Brain microvascular endothelial cell (primary cell): Measurements from ENCODE around the gene UBALD2.

Source experiments
- DNase-seq: peaks from one replicate; pipeline ENCODE4 v3.0.0-alpha.2; 2020
- H3K27ac ChIP-seq: fragments of 250-450 bp; sonication (Bioruptor Pico); 2 replicates; pipeline ENCODE4 v1.5.1; 2020; ENCODE audit warnings: mild to moderate bottlenecking, moderate library complexity
- H3K27me3 ChIP-seq: fragments of 250-450 bp; sonication (Bioruptor Pico); replicated peaks from 2 replicates; pipeline ENCODE4 v1.5.1; 2020; ENCODE audit warnings: mild to moderate bottlenecking
- H3K36me3 ChIP-seq: fragments of 250-450 bp; sonication (Bioruptor Pico); replicated peaks from 2 replicates; pipeline ENCODE4 v1.5.1; 2020; ENCODE audit warnings: mild to moderate bottlenecking
- H3K4me3 ChIP-seq: 2 replicates; pipeline ENCODE4 v1.5.1; 2011; ENCODE audit warnings: low read depth, mild to moderate bottlenecking, control low read depth, low read length, moderate library complexity
- CTCF ChIP-seq: IDR thresholded peaks from 2 replicates; pipeline ENCODE4 v1.5.1; 2011; ENCODE audit warnings: low read depth, mild to moderate bottlenecking, moderate library complexity, low read length, control low read depth, inconsistent platforms; ENCODE audit errors: missing control alignments
- in situ Hi-C: cut with HindIII; loops from 2 replicates; pipeline ENCODE4 v1.10.0; 2017; ENCODE audit warnings: low sequenced_read_pairs, low pct_ligation_motif_present

UBALD2 gene

DNA sequence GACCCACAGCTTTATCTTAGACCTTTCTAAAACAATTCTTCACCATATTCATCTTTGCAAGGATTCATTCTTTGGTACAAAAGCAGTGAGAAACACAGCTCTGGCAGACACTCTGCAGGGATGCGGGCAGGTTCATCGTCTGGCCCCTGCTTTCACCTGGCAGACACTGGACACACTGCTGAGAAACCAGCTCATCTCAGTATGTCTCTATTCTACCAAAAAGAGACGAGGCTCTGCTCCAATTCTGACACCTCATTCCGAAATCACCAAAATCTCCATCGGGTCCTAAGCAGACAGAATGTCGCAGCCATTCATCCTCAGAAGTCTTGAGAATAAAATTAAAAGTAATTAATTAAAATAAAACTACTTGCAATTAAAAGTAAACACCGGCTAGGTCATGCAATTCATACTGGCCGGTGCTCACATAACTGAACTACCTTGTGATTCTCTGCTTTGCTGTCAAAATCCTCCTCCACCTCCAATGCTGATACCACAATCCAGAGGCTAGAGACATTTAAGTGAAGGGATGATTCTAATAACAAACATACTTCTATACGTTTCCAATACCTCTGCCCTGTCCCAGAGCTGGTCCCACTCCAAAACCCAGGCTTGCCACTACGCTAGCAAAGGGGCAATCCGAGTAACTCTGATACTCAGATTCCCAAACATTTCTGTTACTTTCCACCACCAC, 26.2 kb upstream of the UBALD2 start:
- DNase-seq, result no peak
- peaks cover 17% of the 10 kb centered on the region for H3K27me3 ChIP-seq
- in situ Hi-C loops, result no loop called here
- no peak overlapping the region for H3K4me3 ChIP-seq
- no peaks in the 10 kb centered on the region for H3K36me3 ChIP-seq
- no peak overlapping the region for H3K27ac ChIP-seq
- TF ChIP-seq CTCF, result no peak

GRCh38 chr17:76239538-76240274, 25.4 kb upstream of the UBALD2 start:
- H3K4me3 ChIP-seq, result peak overlapping the region; percentile 36
- H3K36me3 ChIP-seq, result no peaks in the 10 kb centered on the region
- peaks cover 17% of the 10 kb centered on the region for H3K27me3 ChIP-seq
- no peak for TF ChIP-seq CTCF
- DNase-seq, result no peak
- no peak overlapping the region for H3K27ac ChIP-seq
- in situ Hi-C loops, result no loop called here

DNA sequence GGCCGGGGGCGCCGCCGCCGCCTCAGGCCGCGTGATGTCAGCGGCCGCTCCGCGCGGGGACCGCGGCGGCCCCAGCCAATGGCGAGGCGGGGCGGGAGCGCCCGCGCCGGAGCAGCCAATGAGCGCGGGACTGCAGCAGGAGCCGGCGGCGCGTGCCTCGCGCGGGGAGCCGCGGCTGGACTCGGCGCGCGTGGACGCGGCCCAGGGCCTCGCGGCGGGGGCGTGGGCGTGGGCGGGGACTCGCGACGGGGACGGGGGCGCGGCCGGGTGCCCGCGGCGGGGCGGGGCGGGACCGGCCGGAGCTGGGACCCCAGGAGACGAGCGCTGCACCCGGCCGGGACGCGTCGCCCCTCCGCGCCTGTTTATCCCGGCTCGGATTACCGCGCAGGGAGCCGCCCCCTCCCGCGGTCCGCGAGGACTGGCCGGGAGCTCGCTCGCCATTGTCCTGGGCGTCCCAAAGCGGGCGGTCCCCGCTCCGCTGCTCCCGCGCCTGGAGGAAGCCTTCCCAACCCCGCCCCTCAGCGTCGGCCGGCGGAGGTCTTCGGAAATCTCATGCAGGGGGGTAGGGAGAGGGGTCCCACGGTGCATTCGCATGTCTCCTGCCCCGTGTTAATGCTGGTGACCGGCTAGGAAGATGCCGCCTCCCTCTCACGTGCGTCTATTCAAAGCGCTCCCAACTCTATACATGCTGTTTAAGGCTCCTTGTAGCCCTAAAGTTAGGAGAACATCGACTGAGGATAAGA, 24.5 kb upstream of the UBALD2 start, which contains the start of gene RNF157:
Gene RNF157 (minus strand): TSS at position 33 of the 743 bp plus-strand sequence. CDS start 253 bp downstream, outside the sequence.
- in situ Hi-C loops, result no loop called here
- H3K36me3 ChIP-seq, result no peaks in the 10 kb centered on the region
- no peak for TF ChIP-seq CTCF
- peaks cover 17% of the 10 kb centered on the region for H3K27me3 ChIP-seq
- peak within 1 kb of the TSS; percentile 56 for H3K4me3 ChIP-seq
- DNase-seq, result peak; percentile 16
- H3K27ac ChIP-seq, result no peak within 1 kb of the TSS

DNA sequence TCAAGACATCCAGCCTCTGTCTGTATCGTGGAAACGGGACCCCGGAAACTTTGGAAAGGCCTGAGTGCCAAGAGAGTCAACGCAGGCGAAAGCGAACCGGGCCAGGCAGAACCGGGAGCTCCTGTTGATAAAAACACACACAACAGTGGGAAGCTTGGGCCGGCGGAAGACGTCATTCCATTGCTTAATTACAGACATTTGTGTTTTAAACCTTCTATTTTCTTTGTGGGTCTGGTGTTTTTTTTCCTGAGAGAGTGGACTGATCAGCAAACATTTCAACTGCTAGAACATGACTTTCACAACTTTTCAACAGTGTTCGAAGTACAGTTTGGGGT, 24.0 kb upstream of the UBALD2 start:
- no peak for DNase-seq
- H3K36me3 ChIP-seq, result no peaks in the 10 kb centered on the region
- peak overlapping the region; percentile 56 for H3K4me3 ChIP-seq
- in situ Hi-C loops, result no loop called here
- no peak overlapping the region for H3K27ac ChIP-seq
- H3K27me3 ChIP-seq, result peaks cover 17% of the 10 kb centered on the region
- no peak for TF ChIP-seq CTCF

GRCh38 chr17:76241691-76242255, 23.4 kb upstream of the UBALD2 start:
- no peak for TF ChIP-seq CTCF
- H3K36me3 ChIP-seq, result no peaks in the 10 kb centered on the region
- DNase-seq, result no peak
- H3K4me3 ChIP-seq, result no peak overlapping the region
- in situ Hi-C loops, result no loop called here
- peaks cover 17% of the 10 kb centered on the region for H3K27me3 ChIP-seq
- no peak overlapping the region for H3K27ac ChIP-seq
